Measurements from ENCODE around the gene ARL6. TPM values are rescaled to one million over a fixed set of nuclear protein-coding genes. Genes with fewer than 3 reads are reported as not detected.

The ARL6 gene
- polyA plus RNA-seq, 1 donor from 2014 or later: 18.2 TPM

GRCh38 chr3:97821287-97821773 is 56.8 kb downstream of the ARL6 start:
- TF ChIP-seq REST (IDR thresholded peaks at IDR 0.05; ENCODE audit: borderline replicate concordance): no peak
- TF ChIP-seq TAF1 (IDR thresholded peaks at IDR 0.05; ENCODE audit: low read depth): no peak
- no peak for TF ChIP-seq RAD21 (conservative IDR thresholded peaks at IDR 0.05)
- no peak for TF ChIP-seq EP300 (conservative IDR thresholded peaks at IDR 0.05; ENCODE audit: poor library complexity, severe bottlenecking)
- TF ChIP-seq CTCF (IDR thresholded peaks at IDR 0.05; ENCODE audit: poor library complexity, severe bottlenecking): no peak
- TF ChIP-seq SMC3 (conservative IDR thresholded peaks at IDR 0.05; ENCODE audit: poor library complexity): no peak
- TF ChIP-seq MXI1 (conservative IDR thresholded peaks at IDR 0.05; ENCODE audit: poor library complexity, severe bottlenecking): no peak
- TF ChIP-seq EZH2 (IDR thresholded peaks at IDR 0.05; ENCODE audit: borderline replicate concordance, insufficient read depth, low read length, poor library complexity, severe bottlenecking): no peak
- TF ChIP-seq POLR2AphosphoS5 (IDR thresholded peaks at IDR 0.05): no peak
- Histone ChIP-seq H3K4me3 (ENCODE audit: low read length) (peak overlapping the region; percentile 77), H3K9ac (ENCODE audit: low read length) (peak overlapping the region; percentile 20), H3F3A (ENCODE audit: insufficient read depth, low read length, poor library complexity, severe bottlenecking) (no peaks in the 10 kb centered on the region), H3K27ac (ENCODE audit: low read length) (no peak overlapping the region), H3K9me3 (ENCODE audit: low read length) (no peaks in the 10 kb centered on the region), H3K4me2 (ENCODE audit: low read length) (peak overlapping the region; percentile 91), H3K27me3 (ENCODE audit: insufficient read depth, low read depth, low read length) (peaks cover 47% of the 10 kb centered on the region), H3K36me3 (ENCODE audit: insufficient read depth, low read length) (no peaks in the 10 kb centered on the region), H4K20me1 (ENCODE audit: insufficient read depth) (no peaks in the 10 kb centered on the region), H3K9me2 (ENCODE audit: insufficient read depth, low read length) (no peaks in the 10 kb centered on the region), H3K79me2 (replicated peaks; ENCODE audit: insufficient read depth, low read length) (no peaks in the 10 kb centered on the region), H2AFZ (ENCODE audit: low read depth, low read length) (no peak overlapping the region)

- Histone ChIP-seq H3K79me2 (replicated peaks; ENCODE audit: insufficient read depth, low read length) (no peaks in the 10 kb centered on the region), H3K4me3 (ENCODE audit: low read length) (peak within 1 kb of the TSS; percentile 77), H3K9me3 (ENCODE audit: low read length) (no peaks in the 10 kb centered on the region), H3K36me3 (ENCODE audit: insufficient read depth, low read length) (no peaks in the 10 kb centered on the region), H3K27me3 (ENCODE audit: insufficient read depth, low read depth, low read length) (peaks cover 47% of the 10 kb centered on the region), H3K27ac (ENCODE audit: low read length) (no peak within 1 kb of the TSS), H3K9ac (ENCODE audit: low read length) (peak within 1 kb of the TSS; percentile 20), H3F3A (ENCODE audit: insufficient read depth, low read length, poor library complexity, severe bottlenecking) (no peaks in the 10 kb centered on the region), H2AFZ (ENCODE audit: low read depth, low read length) (no peak within 1 kb of the TSS), H3K4me2 (ENCODE audit: low read length) (peak within 1 kb of the TSS; percentile 91), H3K9me2 (ENCODE audit: insufficient read depth, low read length) (no peaks in the 10 kb centered on the region), H4K20me1 (ENCODE audit: insufficient read depth) (no peaks in the 10 kb centered on the region)
- peak; percentile 56 for TF ChIP-seq EZH2 (IDR thresholded peaks at IDR 0.05; ENCODE audit: borderline replicate concordance, insufficient read depth, low read length, poor library complexity, severe bottlenecking)
- no peak for TF ChIP-seq CTCF (IDR thresholded peaks at IDR 0.05; ENCODE audit: poor library complexity, severe bottlenecking)
- TF ChIP-seq MXI1 (conservative IDR thresholded peaks at IDR 0.05; ENCODE audit: poor library complexity, severe bottlenecking): peak; percentile 36
- peak; percentile 20 for TF ChIP-seq POLR2AphosphoS5 (IDR thresholded peaks at IDR 0.05)
- no peak for TF ChIP-seq RAD21 (conservative IDR thresholded peaks at IDR 0.05)
- TF ChIP-seq EP300 (conservative IDR thresholded peaks at IDR 0.05; ENCODE audit: poor library complexity, severe bottlenecking): no peak
Measured at GRCh38 chr3:97821774-97822358, 57.3 kb downstream of the ARL6 start, which contains the start of gene CRYBG3. Gene CRYBG3 (plus strand): TSS chr3:97822011. CDS start chr3:97822207, 196 bp downstream.

Data from neural cell (in vitro differentiated cells).